A549 (cell line): ENCODE results near the gene PLIN3. TPM values are rescaled to one million over a fixed set of nuclear protein-coding genes. Genes with fewer than 3 reads are reported as not detected.

Experiments used
- ATAC-seq, 2 experiments: fragments of 200-7000 bp in 1 of 2; fragments of >200 bp in 1 of 2; cut with Nextera tagmentation in 1 of 2; cut with Tn5 transposase in 1 of 2; 3 replicates each; pipeline versions ENCODE4 v1.8.0 to v1.9.1; 2018 to 2020; ENCODE audit warnings: mild to moderate bottlenecking in 1 of 2, moderate library complexity in 1 of 2
- CTCF ChIA-PET: fragments of 300-600 bp; sonication (Branson Sonifier 250); formaldehyde crosslinking; extraction: SDS; loops from one replicate; lab custom pipeline; 2021; ENCODE audit warnings: antibody characterized with exemption, inconsistent platforms; lab: Yijun Ruan, JAX
- POLR2A ChIA-PET: fragments of 350-600 bp; formaldehyde crosslinking; extraction: SDS; loops from one replicate; lab custom pipeline; 2021; ENCODE audit warnings: antibody characterized with exemption, inconsistent platforms; lab: Yijun Ruan, JAX
- DNase-seq, 2 experiments: peaks; one replicate each; pipeline versions ENCODE4 v3.0.0 to v3.0.0-alpha.2; 2011 to 2016; ENCODE audit warnings: low read depth in 1 of 2, low spot score in 1 of 2
- FAIRE-seq: peaks from 2 replicates; lab custom pipeline; 2011; peaks lifted over from hg19 to GRCh38; lab: Jason Lieb, UNC
- H3K27ac ChIP-seq, 2 experiments: fragments of >200 bp; sonication (Bioruptor Twin); formaldehyde crosslinking; 3 replicates each; pipeline ENCODE4 v1.5.1; 2016 to 2017
- H3K4me1 ChIP-seq: fragments of >200 bp; sonication (Bioruptor Twin); formaldehyde crosslinking; 3 replicates; pipeline ENCODE4 v1.6.1; 2016
- H3K4me2 ChIP-seq: fragments of >200 bp; sonication (Bioruptor Twin); formaldehyde crosslinking; 3 replicates; pipeline ENCODE4 v1.6.1; 2016
- H3K4me3 ChIP-seq: fragments of >200 bp; sonication (Bioruptor Twin); formaldehyde crosslinking; 3 replicates; pipeline ENCODE4 v1.5.1; 2016
- H3K9me3 ChIP-seq: fragments of >200 bp; sonication (Bioruptor Twin); formaldehyde crosslinking; 3 replicates; pipeline ENCODE4 v1.6.1; 2016
- BCL3 ChIP-seq: fragments of >200 bp; sonication (Bioruptor Twin); formaldehyde crosslinking; IDR thresholded peaks from 3 replicates; pipeline ENCODE4 v1.6.1; 2016
- EHF ChIP-seq: fragments of 250-450 bp; sonication (Bioruptor Pico); IDR thresholded peaks from 2 replicates; pipeline ENCODE4 v1.5.0; 2020; ENCODE audit warnings: mild to moderate bottlenecking
- ESRRA ChIP-seq: fragments of 150-350 bp; IDR thresholded peaks from 2 replicates; pipeline ENCODE4 v1.6.1; 2014; ENCODE audit warnings: mild to moderate bottlenecking, low read length, borderline replicate concordance
- FOSL2 ChIP-seq, 2 experiments: fragments of 450-650 bp in 1 of 2; fragments of >200 bp in 1 of 2; sonication (Bioruptor Twin) in 1 of 2; formaldehyde crosslinking; IDR thresholded peaks; 2 replicates each; pipeline versions ENCODE4 v1.5.0 to v1.6.1; 2016 to 2020; ENCODE audit warnings: mild to moderate bottlenecking in 1 of 2, moderate library complexity in 1 of 2
- HOXA7 ChIP-seq: fragments of 250-450 bp; sonication (Bioruptor Pico); IDR thresholded peaks from 2 replicates; pipeline ENCODE4 v1.5.0; 2020; ENCODE audit warnings: mild to moderate bottlenecking, moderate library complexity
- HOXB13 ChIP-seq: fragments of 250-450 bp; sonication (Bioruptor Pico); IDR thresholded peaks from 2 replicates; pipeline ENCODE4 v1.5.0; 2020; ENCODE audit warnings: low read depth, mild to moderate bottlenecking, moderate library complexity
- JUN ChIP-seq, 2 experiments: fragments of >200 bp; sonication (Bioruptor Twin); formaldehyde crosslinking; IDR thresholded peaks; 2 replicates in 1 of 2; 3 replicates in 1 of 2; pipeline ENCODE4 v1.6.1; 2016 to 2017
- KDM1A ChIP-seq: fragments of 200-600 bp; sonication (generic); IDR thresholded peaks from 2 replicates; pipeline ENCODE4 v1.6.1; 2016; ENCODE audit warnings: low read depth, mild to moderate bottlenecking
- POLR2A ChIP-seq: IDR thresholded peaks from 2 replicates; pipeline ENCODE4 v1.6.1; 2012; ENCODE audit warnings: mild to moderate bottlenecking, low read length
- POLR2AphosphoS2 ChIP-seq: conservative IDR thresholded peaks from 2 replicates; pipeline ENCODE4 v1.6.1; 2012; ENCODE audit warnings: low read length, improper control_type of control experiment, inconsistent platforms
- RCOR1 ChIP-seq: fragments of 150-350 bp; IDR thresholded peaks from 2 replicates; pipeline ENCODE4 v1.6.1; 2014; ENCODE audit warnings: antibody characterized with exemption, low read length, low read depth
- RNF2 ChIP-seq: fragments of 200-600 bp; sonication (generic); IDR thresholded peaks from 2 replicates; pipeline ENCODE4 v1.6.1; 2016; ENCODE audit warnings: low read depth, mild to moderate bottlenecking, antibody characterized with exemption, moderate library complexity, borderline replicate concordance
- TFCP2L1 ChIP-seq: fragments of 250-450 bp; sonication (Bioruptor Pico); IDR thresholded peaks from 2 replicates; pipeline ENCODE4 v1.5.0; 2021; ENCODE audit warnings: mild to moderate bottlenecking
- ZC3H11A ChIP-seq: fragments of 450-650 bp; IDR thresholded peaks from 2 replicates; pipeline ENCODE4 v1.6.1; 2014; ENCODE audit warnings: antibody characterized with exemption, mild to moderate bottlenecking
- ZSCAN20 ChIP-seq: fragments of 250-450 bp; sonication (Bioruptor Pico); IDR thresholded peaks from 2 replicates; pipeline ENCODE4 v1.8.0; 2022; ENCODE audit warnings: mild to moderate bottlenecking, moderate library complexity
- WGBS: methylation state at CpG from one replicate; pipeline ENCODE4 v1.1.6; 2017; ENCODE audit errors: missing lambda C conversion rate; 5-methylcytosine and 5-hydroxymethylcytosine counted together
- polyA minus RNA-seq: library from RNA; depleted of rRNA, polyadenylated mRNA; stranded (reverse); fragments of >200 nt; gene quantifications from 2 replicates; pipeline ENCODE4 v1.2.3, GENCODE V29; 2011; rRNA and poly(A)+ RNA removed
- polyA plus RNA-seq, 4 experiments: library from polyadenylated mRNA; depleted of rRNA in 3 of 4; stranded (reverse); fragments of >200 nt; fragmentation: RNase III in 1 of 4; extraction: RNeasy Plus Mini Kit Qiagen cat#74134 plus additional on column Dnase treatment in 1 of 4; gene quantifications; 2 replicates in 3 of 4; 3 replicates in 1 of 4; pipeline ENCODE4 v1.2.3, GENCODE V29; 2011 to 2017
- TF ChIP-seq, protein P1 (sequence below): IDR thresholded peaks from 2 replicates; pipeline ENCODE4 v1.6.1; 2012
- TF ChIP-seq, protein P2 (sequence below): IDR thresholded peaks from 2 replicates; pipeline ENCODE4 v1.6.1; 2012

Gene PLIN3
- 28.4 and 30.1 TPM in 2 replicates for polyA plus RNA-seq (2011; rRNA removed)
- 55.0 and 76.6 TPM in 2 replicates for polyA plus RNA-seq (2012; cell fraction: cytosol; rRNA removed)
- polyA plus RNA-seq (2012; cell fraction: nucleus; rRNA removed) = 51.8 and 74.5 TPM in 2 replicates
- polyA plus RNA-seq (2017; fragmentation: RNase III; extraction: RNeasy Plus Mini Kit Qiagen cat#74134 plus additional on column Dnase treatment) = 75.7 to 84.3 TPM (median 83.7 TPM) in 3 replicates
- 21.9 and 43.8 TPM in 2 replicates for polyA minus RNA-seq

DNA sequence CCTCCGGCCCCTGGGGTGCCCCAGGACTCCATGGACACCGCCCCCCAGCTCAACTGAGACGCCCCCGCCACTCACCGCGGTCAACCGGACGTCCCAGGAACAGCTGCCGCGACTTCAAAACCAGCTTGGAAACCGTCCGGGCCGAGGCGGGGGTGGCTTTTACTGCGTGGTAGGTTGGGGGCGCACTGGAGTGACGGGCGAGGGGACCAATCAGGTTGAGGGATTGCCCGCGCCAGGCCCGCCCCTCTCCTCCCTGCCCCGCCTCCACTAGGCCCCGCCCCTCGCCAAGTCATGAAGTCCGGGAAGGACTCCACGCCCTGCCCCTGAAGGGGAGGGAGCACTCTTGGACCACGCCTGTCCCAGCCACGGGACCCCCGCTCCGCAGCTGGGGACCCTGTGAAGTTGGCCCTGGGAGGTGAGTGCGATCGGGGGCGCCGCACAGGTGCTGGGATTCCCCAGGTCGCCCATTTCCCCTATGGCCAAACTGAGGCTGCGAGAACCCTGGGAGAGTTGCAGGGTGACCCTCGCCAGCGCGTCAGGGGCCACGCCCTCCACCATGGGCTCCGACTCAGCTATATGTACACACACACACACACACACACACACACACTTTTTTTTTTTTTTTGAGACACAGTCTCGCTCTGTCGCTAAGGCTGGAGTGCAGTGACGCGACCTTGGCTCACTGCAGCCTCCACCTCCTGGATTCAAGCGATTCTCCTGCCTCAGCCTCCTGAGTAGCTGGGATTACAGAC, at the start of gene PLIN3:
TSS of gene PLIN3 (minus strand) at position 134 of the 752 bp plus-strand sequence. CDS start 6,273 bp downstream, outside the sequence.
- DNase-seq = peak; percentile 93 to 96
- FAIRE-seq = no peak
- Histone ChIP-seq H3K4me3 (peak within 1 kb of the TSS; percentile 97), H3K4me2 (peak within 1 kb of the TSS; percentile 93), H3K9me3 (no peaks in the 10 kb centered on the region), H3K4me1 (peaks cover 37% of the 10 kb centered on the region), H3K27ac (peak within 1 kb of the TSS; percentile 90 to 94)
- ChIA-PET CTCF (interaction anchor here (0.6 to 10.5 kb wide), 9 partner anchors 10 to 475 kb away, joined by 3 to 170 read pairs (median 4); partner anchors contain the start of gene FEM1A), POLR2A (interaction anchor here (1.0 to 2.7 kb wide), 3 partner anchors 20 to 143 kb away, joined by 3 to 13 read pairs (median 4); no protein-coding TSS in a partner anchor)
- TF ChIP-seq BCL3 = 0 out of 3 replicates have a peak, but pooled peaks have one; percentile 35
- no peak for TF ChIP-seq TFCP2L1 (CRISPR knock-in tag)
- peak; percentile 66; the same call in 1 of the 2 replicates for TF ChIP-seq ESRRA
- peak; percentile 86 for TF ChIP-seq KDM1A
- no peak for TF ChIP-seq RCOR1
- TF ChIP-seq POLR2AphosphoS2 = no peak
- TF ChIP-seq HOXA7 (CRISPR knock-in tag) = no peak
- TF ChIP-seq POLR2A = peak; percentile 25; the same call in 1 of the 2 replicates
- peak in 1 of 2 experiments; percentile 22; a peak in 1 of 5 replicates for TF ChIP-seq JUN (IDR thresholded peaks at IDR 0.05)
- TF ChIP-seq, protein P1, sequence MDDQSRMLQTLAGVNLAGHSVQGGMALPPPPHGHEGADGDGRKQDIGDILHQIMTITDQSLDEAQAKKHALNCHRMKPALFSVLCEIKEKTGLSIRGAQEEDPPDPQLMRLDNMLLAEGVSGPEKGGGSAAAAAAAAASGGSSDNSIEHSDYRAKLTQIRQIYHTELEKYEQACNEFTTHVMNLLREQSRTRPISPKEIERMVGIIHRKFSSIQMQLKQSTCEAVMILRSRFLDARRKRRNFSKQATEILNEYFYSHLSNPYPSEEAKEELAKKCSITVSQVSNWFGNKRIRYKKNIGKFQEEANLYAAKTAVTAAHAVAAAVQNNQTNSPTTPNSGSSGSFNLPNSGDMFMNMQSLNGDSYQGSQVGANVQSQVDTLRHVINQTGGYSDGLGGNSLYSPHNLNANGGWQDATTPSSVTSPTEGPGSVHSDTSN = peak; percentile 95
- no peak for TF ChIP-seq HOXB13 (CRISPR knock-in tag)
- TF ChIP-seq, protein P2, sequence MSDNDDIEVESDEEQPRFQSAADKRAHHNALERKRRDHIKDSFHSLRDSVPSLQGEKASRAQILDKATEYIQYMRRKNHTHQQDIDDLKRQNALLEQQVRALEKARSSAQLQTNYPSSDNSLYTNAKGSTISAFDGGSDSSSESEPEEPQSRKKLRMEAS = peak; percentile 66
- 2% methylated on average over 9 of the region's 46 CpGs for WGBS
- peak; percentile 84 to 88 for ATAC-seq

GRCh38 chr19:4916292-4917082, 49.0 kb upstream of the PLIN3 start:
- no peak overlapping the region for H3K4me3 ChIP-seq
- DNase-seq (no peak), FAIRE-seq (no peak), ATAC-seq (no peak)
- no peak overlapping the region for H3K4me2 ChIP-seq
- H3K27ac ChIP-seq = peak overlapping the region in 1 of 2 experiments; percentile 95; a peak in 3 of 6 replicates
- peaks cover 37% of the 10 kb centered on the region for H3K4me1 ChIP-seq
- POLR2A ChIA-PET = no interaction called here
- TF ChIP-seq ZSCAN20 = no peak
- no peaks in the 10 kb centered on the region for H3K9me3 ChIP-seq
- WGBS = 97% methylated on average over 41 of the region's 41 CpGs
- CTCF ChIA-PET = interaction anchor here (1.0 to 8.1 kb wide), 6 partner anchors 9 to 115 kb away, joined by 3 to 170 read pairs (median 4); partner anchors contain the start of gene PLIN3

DNA sequence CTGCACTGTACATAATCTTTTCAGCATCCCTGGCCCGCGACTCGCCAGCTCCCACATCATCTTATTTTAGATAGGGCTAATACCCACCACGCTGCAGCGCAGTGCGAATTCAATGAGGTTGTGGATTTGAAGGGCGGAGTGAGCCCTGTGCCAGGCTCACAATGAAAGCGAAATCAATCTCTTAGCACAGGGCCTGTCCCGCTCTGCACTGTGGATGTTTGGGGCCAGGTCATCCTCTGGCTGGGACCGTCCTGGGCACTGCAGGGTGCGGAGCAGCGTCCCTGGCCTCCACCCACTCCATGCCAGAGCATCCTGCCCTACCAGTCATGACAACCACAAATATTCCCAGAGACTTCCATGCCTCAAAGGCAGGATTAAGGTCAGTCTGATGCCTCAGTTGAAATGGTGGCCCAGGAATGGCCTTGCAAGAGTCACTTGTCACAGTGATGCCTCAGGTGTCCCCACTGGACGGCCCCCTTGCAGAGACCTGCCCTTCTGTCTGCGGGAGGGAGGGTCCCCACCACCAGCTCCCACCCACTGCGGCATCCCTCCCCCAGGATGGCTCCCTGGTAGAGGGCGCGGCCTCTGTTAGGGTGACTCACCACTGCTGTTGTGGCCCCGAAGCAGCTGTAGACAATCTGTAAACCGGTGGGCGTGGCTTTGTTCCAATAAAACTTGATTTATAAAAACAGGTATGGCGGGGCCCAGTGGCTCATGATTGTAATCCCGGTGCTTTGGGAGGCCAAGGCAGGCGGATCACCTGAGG, 47.5 kb upstream of the PLIN3 start:
- FAIRE-seq = no peak
- peaks cover 48% of the 10 kb centered on the region for H3K4me1 ChIP-seq
- TF ChIP-seq FOSL2 (IDR thresholded peaks at IDR 0.05) = 0 out of 2 replicates have a peak, but pooled peaks have one; percentile 36
- peak; percentile 91 for TF ChIP-seq FOSL2 (CRISPR knock-in tag; IDR thresholded peaks at IDR 0.05)
- TF ChIP-seq, protein P2 = 0 out of 2 replicates have a peak, but pooled peaks have one; percentile 7
- TF ChIP-seq RNF2 = no peak
- TF ChIP-seq, protein P1 = peak; percentile 64; the same call in 1 of the 2 replicates
- no peak for TF ChIP-seq ZC3H11A
- TF ChIP-seq ESRRA = no peak
- no peak for TF ChIP-seq EHF
- TF ChIP-seq HOXA7 (CRISPR knock-in tag) = no peak
- POLR2A ChIA-PET = interaction anchor here (0.6 kb wide), 1 partner anchor 24 kb away, joined by 3 read pairs; no protein-coding TSS in a partner anchor
- H3K4me3 ChIP-seq = no peak overlapping the region
- peak; percentile 73 to 77 for DNase-seq
- 35% methylated on average over 21 of the region's 23 CpGs for WGBS
- H3K4me2 ChIP-seq = peak overlapping the region; percentile 71
- peak overlapping the region; percentile 75 to 95 for H3K27ac ChIP-seq
- no peaks in the 10 kb centered on the region for H3K9me3 ChIP-seq
- CTCF ChIA-PET = interaction anchor here (0.7 to 8.1 kb wide), 6 partner anchors 46 to 130 kb away, joined by 3 to 170 read pairs (median 4); partner anchors contain the start of gene PLIN3
- peak; percentile 65 to 72; a peak in 4 of 6 replicates for ATAC-seq
